Superior temporal gyrus (tissue), 1 donor: ENCODE data around the gene LCOR.
"Not testable (repeated sequence)": the region's sequence is repeated elsewhere in the genome, so short reads cannot be mapped to it uniquely, and the experiment has no call there.

Experiments
- DNase-seq: peaks from one replicate; pipeline ENCODE4 v3.0.0-alpha.2; 2016; ENCODE audit errors: extremely low spot score

Gene LCOR

GRCh38 chr10:96831867-96832720, at the start of gene LCOR:
TSS of gene LCOR (plus strand) at chr10:96832298. CDS start at chr10:96949058, 116,760 bp downstream.
- peak; percentile 71 for DNase-seq

GRCh38 chr10:96784253-96784652, 47.8 kb upstream of the LCOR start:
- no peak for DNase-seq

GRCh38 chr10:96789571-96790108, 42.5 kb upstream of the LCOR start:
- DNase-seq: no peak

GRCh38 chr10:96791902-96792301, 40.2 kb upstream of the LCOR start:
- no peak for DNase-seq

GRCh38 chr10:96794836-96795733, 37.0 kb upstream of the LCOR start:
- DNase-seq: no peak

- no peak for DNase-seq
These were observed 34.6 kb upstream of the LCOR start for GRCh38 chr10:96797485-96797884.

GRCh38 chr10:96803288-96803664, 28.8 kb upstream of the LCOR start:
- DNase-seq: no peak

GRCh38 chr10:96814264-96814663, 17.8 kb upstream of the LCOR start:
- no peak for DNase-seq

GRCh38 chr10:96818971-96819370, 13.1 kb upstream of the LCOR start:
- not testable (repeated sequence) for DNase-seq

- no peak for DNase-seq
These were observed 11.3 kb upstream of the LCOR start for GRCh38 chr10:96820765-96821164.

- no peak for DNase-seq
These were observed 5.7 kb upstream of the LCOR start for GRCh38 chr10:96826438-96826837.

- DNase-seq: no peak
These were observed 3.5 kb upstream of the LCOR start for GRCh38 chr10:96828609-96829008.

GRCh38 chr10:96829029-96829773, 2.9 kb upstream of the LCOR start:
- DNase-seq: no peak

- DNase-seq: peak; percentile 82
These were observed 1.4 kb upstream of the LCOR start for GRCh38 chr10:96830511-96831199.

GRCh38 chr10:96831200-96831866, 765 bp upstream of the LCOR start:
- peak; percentile 55 for DNase-seq

- DNase-seq: peak; percentile 79
These were observed 672 bp downstream of the LCOR start for GRCh38 chr10:96832721-96833219.

- no peak for DNase-seq
These were observed 1.3 kb downstream of the LCOR start for GRCh38 chr10:96833220-96834001.

- peak; percentile 57 for DNase-seq
These were observed 2.0 kb downstream of the LCOR start for GRCh38 chr10:96834120-96834519.

- DNase-seq: no peak
These were observed 3.8 kb downstream of the LCOR start for GRCh38 chr10:96835899-96836298.
